ENCODE measurements around the gene SKI. TPM values are rescaled to one million over a fixed set of nuclear protein-coding genes. Genes with fewer than 3 reads are reported as not detected.

The SKI gene
- polyA plus RNA-seq, 3 donors: 0.20 to 6.6 (median 0.25) TPM

DNA sequence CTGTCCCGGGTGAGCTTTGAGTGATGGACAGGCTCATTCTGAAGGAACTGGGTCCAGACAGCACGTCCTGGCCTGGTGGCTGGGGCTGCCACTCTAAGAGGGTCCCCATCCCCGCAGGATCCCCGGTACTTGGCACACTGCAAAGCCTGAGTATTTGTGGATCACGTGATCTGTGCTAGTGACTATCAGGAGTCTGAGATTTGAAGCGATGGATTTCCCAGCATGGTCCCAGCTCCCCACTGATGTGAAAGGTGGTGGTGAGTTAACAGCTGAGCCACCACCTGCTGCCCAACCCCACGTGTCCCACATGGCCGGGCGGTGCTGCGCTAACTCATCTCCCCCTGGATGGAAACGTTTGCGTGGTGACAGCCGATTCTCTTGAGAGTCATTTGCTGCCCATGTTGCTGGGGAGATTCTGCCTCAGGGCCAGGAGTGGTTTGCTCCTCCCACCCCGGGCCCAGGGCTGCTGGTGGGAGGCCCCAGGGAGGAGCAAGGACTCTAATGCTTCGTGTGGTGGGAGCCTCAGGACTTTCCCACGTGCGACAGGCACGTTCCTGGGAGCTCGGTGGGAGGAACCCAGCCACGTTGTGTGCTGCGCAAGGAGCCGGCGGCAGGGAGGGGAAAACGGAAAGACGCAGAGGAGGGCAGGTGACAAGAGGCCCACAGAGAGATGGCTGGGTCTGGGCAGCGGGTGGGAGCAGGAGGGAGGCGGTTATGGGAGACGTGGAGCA, 48.7 kb upstream of the SKI start:
- Histone ChIP-seq H3K4me3 (replicated peaks in 1 of 3; ENCODE audit: low read depth in 2 of 3, low read length in 3 of 3) (no peak overlapping the region), H3K4me2 (replicated peaks; ENCODE audit: extremely low read depth, low read length, poor library complexity, severe bottlenecking) (no peak overlapping the region), H3K27me3 (ENCODE audit: control insufficient read depth in 2 of 2, insufficient read depth in 2 of 2, low read length in 2 of 2) (no peaks in the 10 kb centered on the region), H3K9me3 (replicated peaks in 1 of 2; ENCODE audit: control insufficient read depth in 1 of 2, insufficient read depth in 1 of 2, low read length in 2 of 2) (no peaks in the 10 kb centered on the region), H3K36me3 (replicated peaks in 1 of 2; ENCODE audit: control insufficient read depth in 1 of 2, insufficient read depth in 2 of 2, low read length in 2 of 2) (no peaks in the 10 kb centered on the region), H2AFZ (ENCODE audit: insufficient read depth, low read depth, low read length, poor library complexity, severe bottlenecking) (no peak overlapping the region), H3K4me1 (ENCODE audit: control insufficient read depth in 1 of 2, insufficient read depth in 2 of 2, low read length in 2 of 2) (peaks cover 6 to 7% of the 10 kb centered on the region in 2 donors), H3K79me2 (ENCODE audit: insufficient read depth, low read length) (no peaks in the 10 kb centered on the region), H3K27ac (ENCODE audit: low read depth in 1 of 2, low read length in 2 of 2) (no peak overlapping the region), H3K9ac (ENCODE audit: insufficient read depth, low read length, poor library complexity, severe bottlenecking) (no peak overlapping the region), H4K20me1 (ENCODE audit: insufficient read depth, low read length) (no peaks in the 10 kb centered on the region)
- TF ChIP-seq, protein P1, sequence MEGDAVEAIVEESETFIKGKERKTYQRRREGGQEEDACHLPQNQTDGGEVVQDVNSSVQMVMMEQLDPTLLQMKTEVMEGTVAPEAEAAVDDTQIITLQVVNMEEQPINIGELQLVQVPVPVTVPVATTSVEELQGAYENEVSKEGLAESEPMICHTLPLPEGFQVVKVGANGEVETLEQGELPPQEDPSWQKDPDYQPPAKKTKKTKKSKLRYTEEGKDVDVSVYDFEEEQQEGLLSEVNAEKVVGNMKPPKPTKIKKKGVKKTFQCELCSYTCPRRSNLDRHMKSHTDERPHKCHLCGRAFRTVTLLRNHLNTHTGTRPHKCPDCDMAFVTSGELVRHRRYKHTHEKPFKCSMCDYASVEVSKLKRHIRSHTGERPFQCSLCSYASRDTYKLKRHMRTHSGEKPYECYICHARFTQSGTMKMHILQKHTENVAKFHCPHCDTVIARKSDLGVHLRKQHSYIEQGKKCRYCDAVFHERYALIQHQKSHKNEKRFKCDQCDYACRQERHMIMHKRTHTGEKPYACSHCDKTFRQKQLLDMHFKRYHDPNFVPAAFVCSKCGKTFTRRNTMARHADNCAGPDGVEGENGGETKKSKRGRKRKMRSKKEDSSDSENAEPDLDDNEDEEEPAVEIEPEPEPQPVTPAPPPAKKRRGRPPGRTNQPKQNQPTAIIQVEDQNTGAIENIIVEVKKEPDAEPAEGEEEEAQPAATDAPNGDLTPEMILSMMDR (IDR thresholded peaks at IDR 0.05): no peak
- intact Hi-C loops (cut with micrococcal nuclease): no loop called here
- Mint-ChIP-seq H3K27me3 (ENCODE audit: low read depth in 3 of 3) (peaks cover 0 to 3% (median 0%) of the 10 kb centered on the region in 3 donors), H3K27ac (peak overlapping the region in 1 of 7 donors; percentile 19), H3K36me3 (peaks cover 4 to 13% of the 10 kb centered on the region in 2 donors), H3K4me1 (peaks cover 13% of the 10 kb centered on the region), H3K9me3 (peaks cover 0 to 2% (median 0%) of the 10 kb centered on the region in 7 donors), H3K4me3 (no peak overlapping the region)
- WGBS (ENCODE audit: insufficient coverage): 94% methylated on average over 27 of the region's 28 CpGs
- DNase-seq: no peak

- peak; percentile 27 to 67 (median 28) for DNase-seq
- Histone ChIP-seq H3K27me3 (ENCODE audit: control insufficient read depth in 2 of 2, insufficient read depth in 2 of 2, low read length in 2 of 2) (no peaks in the 10 kb centered on the region), H3K79me2 (ENCODE audit: insufficient read depth, low read length) (no peaks in the 10 kb centered on the region), H3K4me3 (replicated peaks in 1 of 3; ENCODE audit: low read depth in 2 of 3, low read length in 3 of 3) (no peak overlapping the region), H2AFZ (ENCODE audit: insufficient read depth, low read depth, low read length, poor library complexity, severe bottlenecking) (no peak overlapping the region), H3K36me3 (replicated peaks in 1 of 2; ENCODE audit: control insufficient read depth in 1 of 2, insufficient read depth in 2 of 2, low read length in 2 of 2) (no peaks in the 10 kb centered on the region), H3K4me1 (ENCODE audit: control insufficient read depth in 1 of 2, insufficient read depth in 2 of 2, low read length in 2 of 2) (no peaks in the 10 kb centered on the region), H3K4me2 (replicated peaks; ENCODE audit: extremely low read depth, low read length, poor library complexity, severe bottlenecking) (no peak overlapping the region), H4K20me1 (ENCODE audit: insufficient read depth, low read length) (no peaks in the 10 kb centered on the region), H3K27ac (ENCODE audit: low read depth in 1 of 2, low read length in 2 of 2) (no peak overlapping the region), H3K9ac (ENCODE audit: insufficient read depth, low read length, poor library complexity, severe bottlenecking) (no peak overlapping the region), H3K9me3 (replicated peaks in 1 of 2; ENCODE audit: control insufficient read depth in 1 of 2, insufficient read depth in 1 of 2, low read length in 2 of 2) (no peaks in the 10 kb centered on the region)
- peak overlapping the region in 1 of 7 donors; percentile 10 for H3K27ac Mint-ChIP-seq
- H3K4me1 Mint-ChIP-seq: peaks cover 7% of the 10 kb centered on the region
- TF ChIP-seq, protein P1 (IDR thresholded peaks at IDR 0.05): no peak
- WGBS (ENCODE audit: insufficient coverage): 94% methylated on average over 52 of the region's 58 CpGs
- peaks cover 10 to 13% of the 10 kb centered on the region in 2 donors for H3K36me3 Mint-ChIP-seq
- no peak overlapping the region for H3K4me3 Mint-ChIP-seq
- peaks cover 0 to 2% (median 0%) of the 10 kb centered on the region in 7 donors for H3K9me3 Mint-ChIP-seq
- peaks cover 0 to 3% (median 0%) of the 10 kb centered on the region in 3 donors for H3K27me3 Mint-ChIP-seq (ENCODE audit: low read depth in 3 of 3)
- intact Hi-C loops (cut with micrococcal nuclease): no loop called here
These were observed 47.5 kb upstream of the SKI start for GRCh38 chr1:2180297-2181245.

All from CD14-positive monocyte (primary cell).